ENCODE measurements around the gene FAM13B.
"Not testable (repeated sequence)": the region's sequence is repeated elsewhere in the genome, so short reads cannot be mapped to it uniquely, and the experiment has no call there.

Gene FAM13B

GRCh38 chr5:137994556-137994955, 38.3 kb downstream of the FAM13B start:
- Histone ChIP-seq H3K27me3 (ENCODE audit: control insufficient read depth in 2 of 2, insufficient read depth in 2 of 2, low read length in 2 of 2) (no peaks in the 10 kb centered on the region), H3K9ac (ENCODE audit: low read depth in 1 of 2, low read length in 2 of 2) (no peak overlapping the region), H3K9me3 (ENCODE audit: control insufficient read depth in 2 of 2, low read length in 2 of 2) (no peaks in the 10 kb centered on the region), H3K27ac (ENCODE audit: low read depth in 2 of 2, low read length in 2 of 2) (no peak overlapping the region), H3K36me3 (ENCODE audit: control insufficient read depth in 2 of 2, insufficient read depth in 2 of 2, low read length in 2 of 2) (peaks cover 0 to 15% of the 10 kb centered on the region in 2 donors), H3K4me3 (ENCODE audit: low read length in 2 of 2) (no peak overlapping the region), H3K4me1 (ENCODE audit: control insufficient read depth in 2 of 2, insufficient read depth in 2 of 2, low read length in 2 of 2) (no peaks in the 10 kb centered on the region)

GRCh38 chr5:137989419-137989818, 43.5 kb downstream of the FAM13B start:
- H3K4me3 ChIP-seq (ENCODE audit: low read length in 2 of 2), result no peak overlapping the region
- no peaks in the 10 kb centered on the region for H3K27me3 ChIP-seq (ENCODE audit: control insufficient read depth in 2 of 2, insufficient read depth in 2 of 2, low read length in 2 of 2)
- H3K36me3 ChIP-seq (ENCODE audit: control insufficient read depth in 2 of 2, insufficient read depth in 2 of 2, low read length in 2 of 2), result peaks cover 8 to 10% of the 10 kb centered on the region in 2 donors

GRCh38 chr5:137975208-137975607, 57.7 kb downstream of the FAM13B start:
- H3K9me3 ChIP-seq (ENCODE audit: control insufficient read depth in 2 of 2, low read length in 2 of 2), result no peaks in the 10 kb centered on the region
- no peak overlapping the region for H3K4me3 ChIP-seq (ENCODE audit: low read length in 2 of 2)
- H3K27me3 ChIP-seq (ENCODE audit: control insufficient read depth in 2 of 2, insufficient read depth in 2 of 2, low read length in 2 of 2), result no peaks in the 10 kb centered on the region
- no peak overlapping the region for H3K9ac ChIP-seq (ENCODE audit: low read depth in 1 of 2, low read length in 2 of 2)
- H3K36me3 ChIP-seq (ENCODE audit: control insufficient read depth in 2 of 2, insufficient read depth in 2 of 2, low read length in 2 of 2), result peaks cover 3 to 13% of the 10 kb centered on the region in 2 donors
- H3K27ac ChIP-seq (ENCODE audit: low read depth in 2 of 2, low read length in 2 of 2), result no peak overlapping the region
- no peaks in the 10 kb centered on the region for H3K4me1 ChIP-seq (ENCODE audit: control insufficient read depth in 2 of 2, insufficient read depth in 2 of 2, low read length in 2 of 2)

More at GRCh38 chr5:137989419-137989818, 43.5 kb downstream of the FAM13B start:
- Histone ChIP-seq H3K4me1 (ENCODE audit: control insufficient read depth in 2 of 2, insufficient read depth in 2 of 2, low read length in 2 of 2) (no peaks in the 10 kb centered on the region), H3K9ac (ENCODE audit: low read depth in 1 of 2, low read length in 2 of 2) (no peak overlapping the region), H3K9me3 (ENCODE audit: control insufficient read depth in 2 of 2, low read length in 2 of 2) (no peaks in the 10 kb centered on the region), H3K27ac (ENCODE audit: low read depth in 2 of 2, low read length in 2 of 2) (no peak overlapping the region)

- not testable (repeated sequence) for H3K27me3 ChIP-seq (ENCODE audit: control insufficient read depth in 2 of 2, insufficient read depth in 2 of 2, low read length in 2 of 2); H3K9ac ChIP-seq (ENCODE audit: low read depth in 1 of 2, low read length in 2 of 2); H3K9me3 ChIP-seq (ENCODE audit: control insufficient read depth in 2 of 2, low read length in 2 of 2); H3K27ac ChIP-seq (ENCODE audit: low read depth in 2 of 2, low read length in 2 of 2); H3K4me3 ChIP-seq (ENCODE audit: low read length in 2 of 2); H3K4me1 ChIP-seq (ENCODE audit: control insufficient read depth in 2 of 2, insufficient read depth in 2 of 2, low read length in 2 of 2)
- peaks cover 3 to 11% of the 10 kb centered on the region in 2 donors for H3K36me3 ChIP-seq (ENCODE audit: control insufficient read depth in 2 of 2, insufficient read depth in 2 of 2, low read length in 2 of 2)
These were observed 62.5 kb downstream of the FAM13B start for GRCh38 chr5:137970384-137970783.

- Histone ChIP-seq H3K4me3 (ENCODE audit: low read length in 2 of 2) (no peak overlapping the region), H3K9me3 (ENCODE audit: control insufficient read depth in 2 of 2, low read length in 2 of 2) (no peaks in the 10 kb centered on the region), H3K9ac (ENCODE audit: low read depth in 1 of 2, low read length in 2 of 2) (no peak overlapping the region), H3K36me3 (ENCODE audit: control insufficient read depth in 2 of 2, insufficient read depth in 2 of 2, low read length in 2 of 2) (peaks cover 9 to 12% of the 10 kb centered on the region in 2 donors), H3K4me1 (ENCODE audit: control insufficient read depth in 2 of 2, insufficient read depth in 2 of 2, low read length in 2 of 2) (no peaks in the 10 kb centered on the region), H3K27ac (ENCODE audit: low read depth in 2 of 2, low read length in 2 of 2) (no peak overlapping the region), H3K27me3 (ENCODE audit: control insufficient read depth in 2 of 2, insufficient read depth in 2 of 2, low read length in 2 of 2) (no peaks in the 10 kb centered on the region)
These were observed 72.1 kb downstream of the FAM13B start for GRCh38 chr5:137960819-137961218.

GRCh38 chr5:137960141-137960540, 72.7 kb downstream of the FAM13B start:
- Histone ChIP-seq H3K4me1 (ENCODE audit: control insufficient read depth in 2 of 2, insufficient read depth in 2 of 2, low read length in 2 of 2) (no peaks in the 10 kb centered on the region), H3K9me3 (ENCODE audit: control insufficient read depth in 2 of 2, low read length in 2 of 2) (no peaks in the 10 kb centered on the region), H3K9ac (ENCODE audit: low read depth in 1 of 2, low read length in 2 of 2) (no peak overlapping the region), H3K27me3 (ENCODE audit: control insufficient read depth in 2 of 2, insufficient read depth in 2 of 2, low read length in 2 of 2) (no peaks in the 10 kb centered on the region), H3K36me3 (ENCODE audit: control insufficient read depth in 2 of 2, insufficient read depth in 2 of 2, low read length in 2 of 2) (peaks cover 6 to 10% of the 10 kb centered on the region in 2 donors), H3K27ac (ENCODE audit: low read depth in 2 of 2, low read length in 2 of 2) (no peak overlapping the region), H3K4me3 (ENCODE audit: low read length in 2 of 2) (no peak overlapping the region)

GRCh38 chr5:137959488-137959887, 73.4 kb downstream of the FAM13B start:
- Histone ChIP-seq H3K27me3 (ENCODE audit: control insufficient read depth in 2 of 2, insufficient read depth in 2 of 2, low read length in 2 of 2) (no peaks in the 10 kb centered on the region), H3K36me3 (ENCODE audit: control insufficient read depth in 2 of 2, insufficient read depth in 2 of 2, low read length in 2 of 2) (peaks cover 5 to 9% of the 10 kb centered on the region in 2 donors), H3K9ac (ENCODE audit: low read depth in 1 of 2, low read length in 2 of 2) (no peak overlapping the region), H3K9me3 (ENCODE audit: control insufficient read depth in 2 of 2, low read length in 2 of 2) (no peaks in the 10 kb centered on the region), H3K4me3 (ENCODE audit: low read length in 2 of 2) (no peak overlapping the region), H3K27ac (ENCODE audit: low read depth in 2 of 2, low read length in 2 of 2) (no peak overlapping the region), H3K4me1 (ENCODE audit: control insufficient read depth in 2 of 2, insufficient read depth in 2 of 2, low read length in 2 of 2) (no peaks in the 10 kb centered on the region)

GRCh38 chr5:137957948-137958347, 74.9 kb downstream of the FAM13B start:
- Histone ChIP-seq H3K36me3 (ENCODE audit: control insufficient read depth in 2 of 2, insufficient read depth in 2 of 2, low read length in 2 of 2) (peaks cover 3 to 15% of the 10 kb centered on the region in 2 donors), H3K9me3 (ENCODE audit: control insufficient read depth in 2 of 2, low read length in 2 of 2) (no peaks in the 10 kb centered on the region), H3K27ac (ENCODE audit: low read depth in 2 of 2, low read length in 2 of 2) (no peak overlapping the region), H3K9ac (ENCODE audit: low read depth in 1 of 2, low read length in 2 of 2) (no peak overlapping the region), H3K27me3 (ENCODE audit: control insufficient read depth in 2 of 2, insufficient read depth in 2 of 2, low read length in 2 of 2) (no peaks in the 10 kb centered on the region), H3K4me3 (ENCODE audit: low read length in 2 of 2) (no peak overlapping the region), H3K4me1 (ENCODE audit: control insufficient read depth in 2 of 2, insufficient read depth in 2 of 2, low read length in 2 of 2) (no peaks in the 10 kb centered on the region)

- Histone ChIP-seq H3K9ac (ENCODE audit: low read depth in 1 of 2, low read length in 2 of 2) (no peak overlapping the region), H3K4me1 (ENCODE audit: control insufficient read depth in 2 of 2, insufficient read depth in 2 of 2, low read length in 2 of 2) (no peaks in the 10 kb centered on the region), H3K27ac (ENCODE audit: low read depth in 2 of 2, low read length in 2 of 2) (no peak overlapping the region), H3K4me3 (ENCODE audit: low read length in 2 of 2) (no peak overlapping the region), H3K36me3 (ENCODE audit: control insufficient read depth in 2 of 2, insufficient read depth in 2 of 2, low read length in 2 of 2) (peaks cover 14 to 27% of the 10 kb centered on the region in 2 donors), H3K27me3 (ENCODE audit: control insufficient read depth in 2 of 2, insufficient read depth in 2 of 2, low read length in 2 of 2) (no peaks in the 10 kb centered on the region), H3K9me3 (ENCODE audit: control insufficient read depth in 2 of 2, low read length in 2 of 2) (no peaks in the 10 kb centered on the region)
These were observed 78.6 kb downstream of the FAM13B start for GRCh38 chr5:137954131-137954879.

- Histone ChIP-seq H3K27me3 (ENCODE audit: control insufficient read depth in 2 of 2, insufficient read depth in 2 of 2, low read length in 2 of 2) (no peaks in the 10 kb centered on the region), H3K4me3 (ENCODE audit: low read length in 2 of 2) (no peak overlapping the region), H3K9me3 (ENCODE audit: control insufficient read depth in 2 of 2, low read length in 2 of 2) (no peaks in the 10 kb centered on the region), H3K9ac (ENCODE audit: low read depth in 1 of 2, low read length in 2 of 2) (no peak overlapping the region), H3K36me3 (ENCODE audit: control insufficient read depth in 2 of 2, insufficient read depth in 2 of 2, low read length in 2 of 2) (peaks cover 58 to 66% of the 10 kb centered on the region in 2 donors), H3K4me1 (ENCODE audit: control insufficient read depth in 2 of 2, insufficient read depth in 2 of 2, low read length in 2 of 2) (no peaks in the 10 kb centered on the region), H3K27ac (ENCODE audit: low read depth in 2 of 2, low read length in 2 of 2) (no peak overlapping the region)
These were observed 87.1 kb downstream of the FAM13B start for GRCh38 chr5:137945825-137946224.
